Measurements from ENCODE around the gene COX18.

Gene COX18

DNA sequence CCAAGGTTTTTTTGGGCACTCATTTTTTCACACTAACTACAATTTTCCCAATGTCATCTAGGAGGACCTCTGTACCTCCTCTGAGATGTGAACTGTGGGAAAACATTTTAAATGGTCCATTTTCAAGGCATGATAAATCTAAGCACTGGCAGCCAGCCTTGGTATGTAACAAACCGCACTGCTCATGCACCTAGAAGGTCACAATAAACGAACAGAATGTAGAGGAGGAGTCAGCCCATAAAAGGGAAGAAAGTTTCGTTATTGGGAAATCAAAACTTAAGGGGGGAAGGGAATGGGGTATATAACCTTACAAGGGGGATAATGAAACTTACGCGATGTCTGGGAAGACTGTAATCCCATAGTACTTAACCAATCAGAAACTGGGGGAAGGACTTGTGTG, 16.4 kb downstream of the COX18 start:
- no peak for DNase-seq (ENCODE audit: low read depth in 2 of 2)

DNA sequence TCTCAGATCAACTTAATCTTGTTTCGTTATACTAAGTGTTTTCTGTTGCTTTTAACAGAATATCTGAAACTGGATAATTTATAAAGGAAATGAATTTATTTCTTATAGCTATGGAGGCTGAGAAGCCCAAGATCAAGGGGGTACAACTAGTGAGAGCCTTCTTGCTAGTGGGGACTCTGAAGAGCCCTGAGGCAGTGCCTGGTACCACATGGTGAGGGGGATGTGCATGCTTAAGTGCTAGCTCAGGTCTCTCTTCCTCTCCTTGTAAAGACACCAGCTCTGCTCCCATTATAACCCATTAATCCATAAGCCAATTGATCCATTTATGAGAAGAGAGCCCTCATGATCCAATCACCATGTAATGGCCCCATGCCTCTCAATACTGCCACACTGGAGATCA, 17.9 kb downstream of the COX18 start:
- DNase-seq (ENCODE audit: low read depth in 2 of 2) = no peak

DNA sequence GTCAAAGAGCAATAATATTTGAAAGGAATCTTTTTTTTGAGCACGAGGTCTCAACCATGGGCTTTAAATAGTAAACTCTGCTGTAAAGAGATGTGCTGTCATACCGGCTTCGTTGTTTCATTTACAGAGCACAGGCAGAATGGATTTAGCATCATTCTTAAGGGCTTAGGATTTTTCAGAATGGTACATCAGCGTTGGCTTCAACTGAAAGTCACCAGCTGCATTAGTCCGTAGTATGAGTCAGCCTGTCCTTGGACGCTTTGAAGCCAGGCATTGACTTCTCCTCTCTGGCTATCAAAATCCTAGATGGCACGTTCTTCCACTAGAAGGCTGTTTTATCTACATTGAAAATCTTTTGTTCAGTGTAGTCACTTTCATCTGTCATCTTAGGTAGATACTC, 23.6 kb downstream of the COX18 start:
- no peak for DNase-seq (ENCODE audit: low read depth in 2 of 2)

DNA sequence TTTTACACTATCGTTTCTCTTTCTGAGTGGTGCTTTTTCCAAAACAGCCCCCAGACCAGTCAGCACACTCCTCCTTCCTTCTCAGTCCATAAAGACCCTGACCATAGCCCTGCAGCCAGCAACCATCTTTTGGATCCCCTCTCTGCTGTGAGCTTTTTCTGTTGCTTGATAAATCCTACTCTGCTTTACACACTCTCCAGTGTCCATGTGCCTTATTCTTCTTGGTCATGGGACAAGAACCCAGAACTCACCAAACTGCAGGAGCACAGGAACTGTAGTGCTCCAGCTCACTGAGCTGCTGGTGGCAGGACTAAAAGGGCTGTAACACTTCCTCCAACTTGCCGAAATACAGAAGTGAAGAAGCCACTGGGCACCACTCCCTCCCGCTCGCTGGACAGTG, 32.5 kb downstream of the COX18 start:
- DNase-seq (ENCODE audit: low read depth in 2 of 2) = no peak

DNA sequence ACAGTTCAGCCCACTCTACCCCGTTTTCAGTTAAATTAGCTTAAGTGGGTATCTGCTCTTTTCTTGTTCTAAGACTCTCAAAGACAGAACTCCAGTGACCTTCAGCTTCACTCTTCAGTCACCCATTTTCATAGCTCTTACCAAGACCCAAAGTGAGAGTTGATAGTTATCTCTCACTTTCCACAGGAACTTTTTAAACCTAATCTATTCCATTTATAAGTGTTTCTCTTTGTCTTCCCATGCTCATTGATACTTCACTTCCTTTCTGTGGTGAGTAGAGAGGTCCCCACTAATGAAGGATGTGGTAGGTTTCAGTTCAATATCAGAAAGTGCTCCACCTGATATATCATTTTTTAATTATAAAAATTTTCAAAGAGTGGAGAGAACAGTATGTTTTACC, 33.4 kb downstream of the COX18 start:
- no peak for DNase-seq (ENCODE audit: low read depth in 2 of 2)

DNA sequence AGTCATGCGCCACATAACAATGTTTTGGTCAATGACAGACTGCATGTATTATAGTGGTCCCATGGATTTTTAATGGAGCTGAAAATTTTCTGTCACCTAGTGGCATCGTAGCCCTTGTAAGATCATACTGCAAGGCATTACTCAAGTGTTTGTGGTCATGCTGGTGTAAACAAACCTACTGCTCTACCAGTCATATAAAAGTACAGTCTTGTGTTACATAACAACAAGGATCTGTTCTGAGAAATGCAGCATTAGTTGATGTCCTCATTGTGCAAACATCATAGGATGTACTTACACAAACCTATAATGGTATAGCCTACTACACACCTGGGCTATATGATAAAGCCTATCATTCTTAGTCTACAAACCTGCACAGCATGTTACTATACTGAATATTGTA, 34.6 kb downstream of the COX18 start:
- no peak for DNase-seq (ENCODE audit: low read depth in 2 of 2)

DNA sequence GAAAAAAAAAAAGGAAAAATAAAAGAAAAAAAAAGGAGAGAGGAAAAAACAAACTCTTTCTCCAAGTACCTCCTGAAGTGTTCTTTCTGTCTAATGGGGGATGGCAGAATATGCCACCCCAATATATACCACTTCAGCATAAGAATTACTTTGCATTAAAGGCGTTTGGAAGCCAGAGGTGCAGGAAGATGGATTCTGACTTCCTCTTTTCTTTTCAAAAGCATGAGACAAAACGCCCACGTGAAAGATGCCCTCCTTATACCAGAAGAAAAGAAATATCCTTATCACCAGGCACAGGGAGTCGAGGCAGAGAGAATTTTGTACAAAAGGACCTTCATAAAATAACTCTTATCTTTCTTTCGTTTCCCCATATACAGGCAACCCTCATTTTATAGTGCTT, 40.9 kb downstream of the COX18 start:
- no peak for DNase-seq (ENCODE audit: low read depth in 2 of 2)

DNA sequence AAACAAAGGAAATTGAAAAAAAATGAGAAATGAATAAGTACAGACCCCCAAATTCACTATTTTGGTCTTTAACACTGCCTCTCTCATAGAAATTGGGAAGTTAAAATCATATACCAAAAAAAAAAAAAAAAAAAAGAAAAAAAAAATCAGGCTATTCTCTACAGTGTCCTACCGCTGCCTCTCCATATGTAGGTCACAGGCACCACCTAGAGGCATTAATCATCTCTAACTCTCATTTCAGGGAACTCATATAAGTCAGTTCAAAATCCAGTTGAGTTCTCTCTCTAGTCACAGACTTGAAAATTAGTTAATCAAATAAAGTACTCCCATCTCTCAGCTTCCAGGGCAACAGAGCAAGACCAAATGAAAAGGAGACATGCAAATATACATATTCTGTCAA, 47.9 kb downstream of the COX18 start:
- no peak for DNase-seq (ENCODE audit: low read depth in 2 of 2)

DNA sequence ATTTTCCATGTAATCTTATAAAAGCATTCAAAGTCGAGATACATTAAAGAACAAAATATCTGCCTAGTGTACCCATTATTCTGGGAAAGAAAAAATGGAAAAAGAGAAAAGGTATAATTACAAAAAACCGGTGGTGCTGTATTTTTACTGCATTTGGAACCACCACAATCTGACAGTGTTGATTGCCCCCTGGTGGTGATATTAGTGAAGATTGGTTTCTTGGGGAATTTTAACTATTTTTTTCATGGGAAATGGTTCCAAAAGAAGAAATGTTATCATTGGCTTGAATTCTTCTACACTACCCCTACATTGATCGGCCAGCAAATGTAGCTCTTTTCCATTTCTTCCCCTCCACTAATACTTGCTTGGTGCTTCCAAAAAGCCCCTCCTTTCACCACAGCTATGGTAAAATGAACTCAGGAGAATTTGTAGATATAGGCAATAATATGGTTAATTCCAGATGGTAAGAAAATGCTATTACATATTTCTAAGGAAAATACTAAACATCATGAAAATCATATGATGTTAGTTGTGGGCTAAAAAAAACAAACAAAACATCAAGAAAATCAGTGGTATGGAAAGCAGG, 50.0 kb downstream of the COX18 start:
- peak in 1 of 2 donors; percentile 2 for DNase-seq (ENCODE audit: low read depth in 2 of 2)

DNA sequence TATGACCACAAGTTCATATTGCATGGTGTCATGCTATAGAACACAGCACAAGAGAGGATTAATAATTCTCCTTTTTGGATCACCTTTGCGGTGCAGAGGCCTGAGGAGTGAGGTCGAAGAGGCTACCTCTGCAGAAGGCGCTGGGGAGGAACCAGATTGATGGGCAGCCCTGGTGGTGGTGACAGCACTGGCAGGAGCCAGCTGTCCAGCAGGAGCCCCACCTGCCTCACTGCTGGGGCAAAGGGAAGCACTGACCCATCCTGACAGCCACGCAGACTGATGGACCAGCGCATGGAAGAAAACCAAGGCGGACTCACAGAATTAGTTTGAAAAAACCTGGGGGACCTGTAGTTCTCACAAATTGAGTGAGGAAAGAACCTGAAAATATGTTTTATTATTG, 50.9 kb downstream of the COX18 start:
- DNase-seq (ENCODE audit: low read depth in 2 of 2) = no peak

DNA sequence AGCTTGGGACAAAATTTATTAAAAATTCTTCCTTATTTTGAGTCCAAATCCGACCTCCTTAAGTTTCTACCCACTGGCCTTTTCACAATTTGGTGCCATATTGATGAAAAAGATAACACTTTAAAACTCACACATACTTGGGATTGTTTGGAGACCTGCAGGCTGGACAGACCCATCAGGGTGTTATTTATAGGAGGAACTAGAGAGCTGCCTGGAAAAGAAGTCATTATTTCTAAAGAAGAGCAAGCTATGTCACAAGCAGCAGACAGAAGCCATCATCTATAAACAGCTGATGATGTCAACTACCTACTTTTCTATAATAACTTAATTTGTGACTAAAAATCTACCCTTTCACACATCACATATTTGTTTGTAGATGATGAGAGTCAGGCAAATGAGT, 56.2 kb downstream of the COX18 start:
- DNase-seq (ENCODE audit: low read depth in 2 of 2) = no peak

DNA sequence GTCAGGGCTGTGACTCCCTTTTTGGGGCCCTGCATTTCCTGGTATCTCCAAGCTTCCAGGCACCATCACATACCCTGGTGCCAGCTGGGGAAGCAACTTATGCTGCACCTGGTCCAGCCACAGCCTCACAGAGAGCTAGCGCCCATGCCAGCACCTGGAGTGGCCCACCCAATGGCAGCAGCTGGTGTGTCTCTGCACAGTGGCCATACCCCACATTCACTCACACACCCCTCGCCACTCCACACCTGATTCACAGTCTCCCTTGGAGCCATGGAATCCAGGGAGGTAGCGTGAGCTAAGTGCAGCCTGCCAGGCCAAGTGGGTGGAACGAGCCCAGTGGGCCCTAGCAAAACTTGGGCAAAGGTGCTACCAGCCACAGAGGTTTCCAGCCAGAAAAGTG, 56.8 kb downstream of the COX18 start:
- DNase-seq (ENCODE audit: low read depth in 2 of 2) = no peak

DNA sequence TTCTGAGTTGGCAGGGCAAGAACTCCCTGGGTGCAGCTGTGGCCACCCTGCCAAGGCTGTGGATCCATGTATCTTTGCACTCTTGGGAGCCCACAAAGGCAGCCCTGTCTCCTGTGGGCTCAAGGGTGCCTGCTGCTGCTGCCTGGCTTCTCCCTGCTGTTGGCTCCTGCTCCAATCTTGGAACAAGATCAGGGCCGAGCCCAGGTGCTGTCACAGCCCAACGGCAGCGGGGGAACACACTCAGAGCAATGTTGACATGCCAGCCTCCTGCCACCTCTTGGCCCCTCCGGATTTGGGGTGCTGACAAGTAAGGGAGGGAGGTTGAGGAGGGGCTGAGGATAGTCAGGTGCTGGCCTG, 57.9 kb downstream of the COX18 start:
- DNase-seq (ENCODE audit: low read depth in 2 of 2) = no peak

DNA sequence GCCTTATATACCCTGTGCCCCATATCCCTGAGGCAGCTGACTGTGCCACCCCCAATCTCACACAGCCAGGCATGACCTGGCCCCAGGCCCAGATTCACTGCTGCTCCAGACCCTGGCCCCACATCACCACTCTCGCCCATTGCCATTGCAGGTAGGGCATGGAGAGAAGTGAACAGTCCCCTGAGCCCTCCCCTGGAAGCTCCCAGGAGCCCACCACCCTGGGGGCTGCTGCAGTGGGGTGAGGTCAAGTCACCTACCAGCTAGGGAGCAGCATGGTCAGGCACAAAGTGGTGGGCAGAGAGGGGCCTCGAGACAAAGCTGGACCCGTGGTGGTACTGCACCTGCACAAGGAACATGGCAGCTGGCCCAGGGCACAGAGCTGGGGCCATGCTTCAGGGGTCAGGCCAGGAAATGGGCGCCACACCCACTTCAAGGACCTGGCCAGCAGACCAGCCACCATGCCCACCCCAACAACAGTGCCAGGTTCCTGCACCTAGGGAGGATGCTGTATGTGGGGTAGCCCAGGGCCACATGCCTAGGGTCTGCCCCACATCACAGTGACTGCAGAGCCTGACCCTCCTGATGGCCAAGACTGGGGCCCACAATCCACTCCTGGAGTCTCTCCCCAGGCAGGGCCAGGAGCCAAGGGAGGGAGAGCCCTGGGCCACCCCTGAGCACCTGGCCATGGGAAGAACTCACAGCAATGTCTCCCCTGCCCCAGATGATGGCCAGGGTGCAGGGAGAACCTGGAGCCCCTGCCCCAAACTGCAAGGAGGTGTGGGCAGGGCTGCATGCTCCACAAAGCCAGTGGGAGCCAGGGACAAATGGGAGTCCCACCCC, 58.5 kb downstream of the COX18 start:
- DNase-seq (ENCODE audit: low read depth in 2 of 2) = no peak

DNA sequence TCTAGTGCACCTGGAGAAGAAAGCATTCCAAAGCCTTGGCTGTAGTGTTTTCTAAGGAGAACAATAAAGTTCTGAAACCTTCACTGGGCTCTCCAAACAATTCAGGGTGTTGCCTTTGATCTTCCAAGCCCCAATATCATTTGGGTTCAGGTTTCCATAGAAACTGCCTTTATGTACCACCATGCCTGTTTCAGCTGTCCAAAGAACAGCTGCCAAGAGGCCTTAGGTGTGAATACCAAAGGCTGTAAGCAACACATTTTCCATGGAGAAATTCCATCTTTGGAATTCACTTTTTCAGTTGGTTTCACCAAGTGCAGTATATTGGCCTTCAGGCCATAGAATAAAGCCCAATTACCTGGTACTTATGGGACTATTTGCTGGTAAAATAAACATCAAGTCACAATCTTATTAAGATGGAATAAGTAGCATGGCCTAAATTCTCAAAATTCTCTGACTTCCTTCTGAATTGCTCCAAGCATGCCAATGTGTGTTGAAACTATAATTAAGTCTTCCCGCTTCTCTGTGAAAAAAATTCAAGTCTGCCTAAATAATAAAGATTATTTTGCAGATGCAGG, 61.9 kb downstream of the COX18 start:
- DNase-seq (ENCODE audit: low read depth in 2 of 2) = no peak

DNA sequence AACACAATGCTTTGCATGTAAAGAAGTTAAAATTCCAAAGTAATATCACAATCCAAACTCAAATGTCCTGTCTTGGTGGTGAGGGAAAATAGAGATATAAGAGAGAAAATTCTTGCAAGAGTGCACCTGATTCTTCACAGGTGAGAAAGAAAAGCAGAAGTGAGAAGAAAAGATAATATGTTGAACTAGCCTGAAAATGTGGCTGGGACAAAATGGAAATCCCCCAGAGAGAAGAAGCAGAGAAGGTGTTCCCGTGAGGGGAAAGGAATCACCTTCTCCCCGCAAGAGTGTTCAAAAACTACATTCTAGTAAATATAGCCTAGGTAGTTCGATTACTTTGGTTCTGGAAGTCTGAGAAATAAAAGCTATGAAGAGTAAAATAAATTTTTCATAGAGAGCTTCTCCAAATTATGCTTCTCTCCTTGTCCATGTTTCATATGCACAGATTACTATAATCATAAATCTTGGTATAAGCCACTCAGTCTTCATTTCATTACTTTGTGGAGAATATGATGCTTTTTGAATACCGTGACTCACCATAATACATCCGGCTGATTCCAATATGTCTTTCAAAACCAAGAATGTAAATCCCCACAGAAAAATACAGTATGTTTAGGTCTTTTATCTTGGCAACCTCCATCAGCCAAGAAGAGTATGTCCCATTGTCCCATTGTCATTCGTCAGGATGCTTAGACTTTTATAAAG, 63.1 kb downstream of the COX18 start:
- DNase-seq (ENCODE audit: low read depth in 2 of 2) = no peak

DNA sequence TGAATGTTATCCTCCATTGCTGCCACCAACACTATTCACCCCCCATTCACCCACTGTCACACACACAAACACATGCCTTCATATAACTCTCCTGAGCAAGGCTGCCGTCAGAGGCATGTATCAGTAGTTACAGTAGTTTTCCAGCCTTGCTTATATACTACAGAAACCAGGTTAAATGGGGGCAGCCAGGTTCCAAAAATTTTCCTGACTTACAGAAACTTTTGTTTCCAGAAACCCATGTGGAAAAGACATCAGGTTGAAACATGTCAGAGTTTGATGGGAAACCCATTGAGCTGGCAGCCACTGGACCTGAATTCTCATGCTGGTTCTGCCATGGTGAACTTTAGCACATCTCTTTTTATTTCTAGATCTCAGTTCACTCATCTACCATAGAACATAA, 64.0 kb downstream of the COX18 start:
- DNase-seq (ENCODE audit: low read depth in 2 of 2) = no peak
